PC-9 (cell line): ENCODE data around the gene MIF4GD.

Experiments
- EZH2 ChIP-seq: fragments of 200-600 bp; sonication (generic); IDR thresholded peaks from 2 replicates; pipeline ENCODE4 v1.8.0; 2017; ENCODE audit warnings: antibody characterized with exemption, low read depth
- TF ChIP-seq, protein P1 (sequence below): fragments of 200-600 bp; sonication (generic); conservative IDR thresholded peaks from 2 replicates; pipeline ENCODE4 v1.6.1; 2017; ENCODE audit warnings: mixed run types, antibody characterized with exemption, mild to moderate bottlenecking, moderate library complexity

- TF ChIP-seq, protein P1, sequence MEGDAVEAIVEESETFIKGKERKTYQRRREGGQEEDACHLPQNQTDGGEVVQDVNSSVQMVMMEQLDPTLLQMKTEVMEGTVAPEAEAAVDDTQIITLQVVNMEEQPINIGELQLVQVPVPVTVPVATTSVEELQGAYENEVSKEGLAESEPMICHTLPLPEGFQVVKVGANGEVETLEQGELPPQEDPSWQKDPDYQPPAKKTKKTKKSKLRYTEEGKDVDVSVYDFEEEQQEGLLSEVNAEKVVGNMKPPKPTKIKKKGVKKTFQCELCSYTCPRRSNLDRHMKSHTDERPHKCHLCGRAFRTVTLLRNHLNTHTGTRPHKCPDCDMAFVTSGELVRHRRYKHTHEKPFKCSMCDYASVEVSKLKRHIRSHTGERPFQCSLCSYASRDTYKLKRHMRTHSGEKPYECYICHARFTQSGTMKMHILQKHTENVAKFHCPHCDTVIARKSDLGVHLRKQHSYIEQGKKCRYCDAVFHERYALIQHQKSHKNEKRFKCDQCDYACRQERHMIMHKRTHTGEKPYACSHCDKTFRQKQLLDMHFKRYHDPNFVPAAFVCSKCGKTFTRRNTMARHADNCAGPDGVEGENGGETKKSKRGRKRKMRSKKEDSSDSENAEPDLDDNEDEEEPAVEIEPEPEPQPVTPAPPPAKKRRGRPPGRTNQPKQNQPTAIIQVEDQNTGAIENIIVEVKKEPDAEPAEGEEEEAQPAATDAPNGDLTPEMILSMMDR, result no peak
- no peak for TF ChIP-seq EZH2
Observed at GRCh38 chr17:75245011-75245410, 26.0 kb downstream of the MIF4GD start.
